Lower leg skin (tissue), 3 donors: ENCODE results near the gene AGAP4.
"Not testable (repeated sequence)": the region's sequence is repeated elsewhere in the genome, so short reads cannot be mapped to it uniquely, and the experiment has no call there.

Experiments
- CTCF ChIP-seq, 3 donors: fragments of 450-650 bp; IDR thresholded peaks; one replicate each; pipeline ENCODE4 v1.5.1; 2016; ENCODE audit warnings: antibody characterized with exemption in 3 of 3, mild to moderate bottlenecking in 3 of 3, moderate library complexity in 2 of 3
- POLR2A ChIP-seq, 2 donors: fragments of 450-650 bp; IDR thresholded peaks; one replicate each; pipeline ENCODE4 v1.6.1; 2016 to 2017; ENCODE audit warnings: antibody characterized with exemption in 2 of 2, mild to moderate bottlenecking in 1 of 2, moderate library complexity in 1 of 2

- not testable (repeated sequence) for TF ChIP-seq CTCF, POLR2A (IDR thresholded peaks at IDR 0.05)
Observed at GRCh38 chr10:45820107-45820830, 27.0 kb downstream of the AGAP4 start.
